ENCODE measurements around the gene CCDC12. TPM values are rescaled to one million over a fixed set of nuclear protein-coding genes. Genes with fewer than 3 reads are reported as not detected.

CCDC12 gene
- total and polyA plus RNA-seq, 2 of the 13 experiments (the other 11 are each of a cell fraction or from before 2014, with no cell fraction given) = 30.1 to 49.5 TPM

DNA sequence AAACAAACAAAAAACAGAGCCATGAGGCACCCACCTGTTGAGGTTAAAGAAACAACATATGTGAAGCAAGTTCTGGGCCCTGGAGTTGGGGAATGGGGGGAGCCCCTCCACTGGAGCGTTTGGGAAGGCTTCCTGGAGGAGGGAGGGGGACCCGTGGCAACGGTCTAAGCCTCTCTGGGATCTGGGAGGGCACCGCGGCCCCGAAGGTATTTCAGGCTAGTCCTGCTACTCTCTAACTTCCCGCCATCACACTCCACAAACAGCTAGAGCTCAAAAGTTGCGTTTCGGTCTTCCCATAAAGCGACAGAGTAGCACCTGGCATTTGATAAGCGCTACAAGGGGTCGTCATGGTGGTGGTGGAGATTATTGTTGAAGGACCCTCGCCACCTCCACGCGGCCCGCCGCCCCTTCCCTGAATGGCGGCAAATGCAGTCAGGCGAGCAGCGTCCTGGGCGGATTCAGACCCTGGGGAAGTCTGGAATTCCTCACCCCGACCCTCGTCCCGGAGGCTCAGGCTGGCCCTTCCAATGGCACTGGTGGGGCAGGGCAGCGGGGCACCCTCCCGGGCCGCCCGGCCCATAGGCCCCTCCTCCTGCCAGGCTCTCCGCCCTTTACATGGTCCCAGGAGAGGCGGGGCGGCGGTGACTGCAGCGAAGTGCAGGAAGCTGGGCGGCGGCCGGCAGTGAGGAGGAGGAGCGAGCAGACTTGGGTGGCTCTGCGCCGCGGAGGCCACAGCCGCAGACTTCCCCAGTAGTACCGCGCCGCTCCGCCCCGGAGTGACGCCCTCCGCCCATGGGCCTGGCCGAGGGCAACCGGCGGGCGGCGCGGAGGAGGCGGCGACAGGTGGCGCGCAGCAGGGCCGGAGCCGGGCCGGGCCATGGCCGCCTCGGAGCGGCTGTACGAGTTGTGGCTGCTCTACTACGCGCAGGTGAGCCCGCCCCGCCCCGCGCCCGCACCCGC is 2.7 kb upstream of the CCDC12 start, which contains the start of gene NBEAL2 (continued):
- TF ChIP-seq, protein P1, sequence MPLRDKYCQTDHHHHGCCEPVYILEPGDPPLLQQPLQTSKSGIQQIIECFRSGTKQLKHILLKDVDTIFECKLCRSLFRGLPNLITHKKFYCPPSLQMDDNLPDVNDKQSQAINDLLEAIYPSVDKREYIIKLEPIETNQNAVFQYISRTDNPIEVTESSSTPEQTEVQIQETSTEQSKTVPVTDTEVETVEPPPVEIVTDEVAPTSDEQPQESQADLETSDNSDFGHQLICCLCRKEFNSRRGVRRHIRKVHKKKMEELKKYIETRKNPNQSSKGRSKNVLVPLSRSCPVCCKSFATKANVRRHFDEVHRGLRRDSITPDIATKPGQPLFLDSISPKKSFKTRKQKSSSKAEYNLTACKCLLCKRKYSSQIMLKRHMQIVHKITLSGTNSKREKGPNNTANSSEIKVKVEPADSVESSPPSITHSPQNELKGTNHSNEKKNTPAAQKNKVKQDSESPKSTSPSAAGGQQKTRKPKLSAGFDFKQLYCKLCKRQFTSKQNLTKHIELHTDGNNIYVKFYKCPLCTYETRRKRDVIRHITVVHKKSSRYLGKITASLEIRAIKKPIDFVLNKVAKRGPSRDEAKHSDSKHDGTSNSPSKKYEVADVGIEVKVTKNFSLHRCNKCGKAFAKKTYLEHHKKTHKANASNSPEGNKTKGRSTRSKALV (CRISPR knock-in tag; IDR thresholded peaks at IDR 0.05) = no peak
- peak; percentile 62; the same call in 1 of the 2 replicates for TF ChIP-seq MEF2D (CRISPR knock-in tag; IDR thresholded peaks at IDR 0.05)
- peak; percentile 54; the same call in 1 of the 2 replicates for TF ChIP-seq ZNF788 (CRISPR knock-in tag; IDR thresholded peaks at IDR 0.05; ENCODE audit: borderline replicate concordance)
- no peak; the same call in 1 of the 2 replicates for TF ChIP-seq MTA1 (CRISPR knock-in tag; IDR thresholded peaks at IDR 0.05; ENCODE audit: borderline replicate concordance)
- 0 out of 2 replicates have a peak, but pooled peaks have one; percentile 67 for TF ChIP-seq ZNF451 (CRISPR knock-in tag; IDR thresholded peaks at IDR 0.05)
- TF ChIP-seq ZBTB3 (CRISPR knock-in tag; IDR thresholded peaks at IDR 0.05; ENCODE audit: borderline replicate concordance, low read depth) = no peak
- TF ChIP-seq, protein P2, sequence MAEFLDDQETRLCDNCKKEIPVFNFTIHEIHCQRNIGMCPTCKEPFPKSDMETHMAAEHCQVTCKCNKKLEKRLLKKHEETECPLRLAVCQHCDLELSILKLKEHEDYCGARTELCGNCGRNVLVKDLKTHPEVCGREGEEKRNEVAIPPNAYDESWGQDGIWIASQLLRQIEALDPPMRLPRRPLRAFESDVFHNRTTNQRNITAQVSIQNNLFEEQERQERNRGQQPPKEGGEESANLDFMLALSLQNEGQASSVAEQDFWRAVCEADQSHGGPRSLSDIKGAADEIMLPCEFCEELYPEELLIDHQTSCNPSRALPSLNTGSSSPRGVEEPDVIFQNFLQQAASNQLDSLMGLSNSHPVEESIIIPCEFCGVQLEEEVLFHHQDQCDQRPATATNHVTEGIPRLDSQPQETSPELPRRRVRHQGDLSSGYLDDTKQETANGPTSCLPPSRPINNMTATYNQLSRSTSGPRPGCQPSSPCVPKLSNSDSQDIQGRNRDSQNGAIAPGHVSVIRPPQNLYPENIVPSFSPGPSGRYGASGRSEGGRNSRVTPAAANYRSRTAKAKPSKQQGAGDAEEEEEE (CRISPR knock-in tag; IDR thresholded peaks at IDR 0.05; ENCODE audit: borderline replicate concordance) = no peak
- TF ChIP-seq, protein P3, sequence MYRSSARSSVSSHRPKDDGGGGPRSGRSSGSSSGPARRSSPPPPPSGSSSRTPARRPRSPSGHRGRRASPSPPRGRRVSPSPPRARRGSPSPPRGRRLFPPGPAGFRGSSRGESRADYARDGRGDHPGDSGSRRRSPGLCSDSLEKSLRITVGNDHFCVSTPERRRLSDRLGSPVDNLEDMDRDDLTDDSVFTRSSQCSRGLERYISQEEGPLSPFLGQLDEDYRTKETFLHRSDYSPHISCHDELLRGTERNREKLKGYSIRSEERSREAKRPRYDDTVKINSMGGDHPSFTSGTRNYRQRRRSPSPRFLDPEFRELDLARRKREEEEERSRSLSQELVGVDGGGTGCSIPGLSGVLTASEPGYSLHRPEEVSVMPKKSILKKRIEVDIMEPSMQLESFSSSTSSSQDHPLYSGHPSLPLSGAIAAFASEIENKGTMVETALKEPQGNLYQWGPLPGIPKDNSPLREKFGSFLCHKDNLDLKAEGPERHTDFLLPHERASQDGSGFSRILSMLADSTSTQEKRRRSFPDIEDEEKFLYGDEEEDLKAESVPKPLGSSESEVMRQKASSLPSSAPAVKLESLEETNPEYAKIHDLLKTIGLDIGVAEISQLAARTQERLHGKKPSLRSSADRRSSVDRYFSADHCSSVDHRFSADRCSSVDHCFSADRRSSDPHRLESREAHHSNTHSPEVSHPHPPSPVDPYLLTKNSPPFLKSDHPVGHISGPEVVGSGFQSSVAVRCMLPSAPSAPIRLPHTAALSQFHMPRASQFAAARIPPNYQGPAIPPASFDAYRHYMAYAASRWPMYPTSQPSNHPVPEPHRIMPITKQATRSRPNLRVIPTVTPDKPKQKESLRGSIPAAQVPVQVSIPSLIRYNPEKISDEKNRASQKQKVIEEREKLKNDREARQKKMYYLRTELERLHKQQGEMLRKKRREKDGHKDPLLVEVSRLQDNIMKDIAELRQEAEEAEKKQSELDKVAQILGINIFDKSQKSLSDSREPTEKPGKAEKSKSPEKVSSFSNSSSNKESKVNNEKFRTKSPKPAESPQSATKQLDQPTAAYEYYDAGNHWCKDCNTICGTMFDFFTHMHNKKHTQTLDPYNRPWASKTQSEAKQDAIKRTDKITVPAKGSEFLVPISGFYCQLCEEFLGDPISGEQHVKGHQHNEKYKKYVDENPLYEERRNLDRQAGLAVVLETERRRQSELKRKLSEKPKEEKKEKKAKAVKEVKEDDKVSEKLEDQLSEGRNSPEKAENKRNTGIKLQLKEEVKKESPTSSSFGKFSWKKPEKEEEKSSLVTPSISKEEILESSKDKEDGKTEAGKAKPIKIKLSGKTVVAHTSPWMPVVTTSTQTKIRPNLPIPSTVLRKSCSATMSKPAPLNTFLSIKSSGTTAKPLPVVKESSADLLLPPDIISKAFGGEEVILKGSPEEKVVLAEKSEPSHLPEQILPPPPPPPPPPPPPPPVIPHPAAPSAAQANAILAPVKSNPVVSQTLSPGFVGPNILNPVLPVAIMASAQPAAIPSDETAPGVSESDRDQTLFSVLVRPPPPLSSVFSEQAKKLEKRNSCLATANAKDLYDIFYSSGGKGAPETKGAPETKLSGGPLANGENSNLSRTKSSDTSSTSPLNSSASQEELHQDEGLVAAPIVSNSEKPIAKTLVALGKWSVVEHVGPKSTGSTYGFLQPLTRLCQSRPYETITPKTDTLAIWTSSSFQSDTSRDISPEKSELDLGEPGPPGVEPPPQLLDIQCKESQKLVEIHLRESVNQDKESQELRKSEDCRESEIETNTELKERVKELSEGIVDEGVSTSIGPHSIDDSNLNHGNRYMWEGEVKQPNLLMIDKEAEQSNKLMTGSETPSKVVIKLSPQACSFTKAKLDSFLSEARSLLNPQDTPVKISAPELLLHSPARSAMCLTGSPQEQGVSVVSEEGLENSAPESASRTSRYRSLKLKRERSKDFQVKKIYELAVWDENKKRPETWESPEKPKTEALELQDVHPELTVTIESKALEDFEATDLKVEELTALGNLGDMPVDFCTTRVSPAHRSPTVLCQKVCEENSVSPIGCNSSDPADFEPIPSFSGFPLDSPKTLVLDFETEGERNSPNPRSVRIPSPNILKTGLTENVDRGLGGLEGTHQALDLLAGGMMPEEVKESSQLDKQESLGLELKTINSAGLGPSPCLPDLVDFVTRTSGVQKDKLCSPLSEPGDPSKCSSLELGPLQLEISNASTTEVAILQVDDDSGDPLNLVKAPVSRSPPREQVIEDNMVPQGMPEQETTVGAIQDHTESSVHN (CRISPR knock-in tag; IDR thresholded peaks at IDR 0.05) = no peak
- no peak for TF ChIP-seq MATR3 (CRISPR knock-in tag; IDR thresholded peaks at IDR 0.05)
- no peak for TF ChIP-seq ZSCAN29 (CRISPR knock-in tag; conservative IDR thresholded peaks at IDR 0.05)
- TF ChIP-seq, protein P4, sequence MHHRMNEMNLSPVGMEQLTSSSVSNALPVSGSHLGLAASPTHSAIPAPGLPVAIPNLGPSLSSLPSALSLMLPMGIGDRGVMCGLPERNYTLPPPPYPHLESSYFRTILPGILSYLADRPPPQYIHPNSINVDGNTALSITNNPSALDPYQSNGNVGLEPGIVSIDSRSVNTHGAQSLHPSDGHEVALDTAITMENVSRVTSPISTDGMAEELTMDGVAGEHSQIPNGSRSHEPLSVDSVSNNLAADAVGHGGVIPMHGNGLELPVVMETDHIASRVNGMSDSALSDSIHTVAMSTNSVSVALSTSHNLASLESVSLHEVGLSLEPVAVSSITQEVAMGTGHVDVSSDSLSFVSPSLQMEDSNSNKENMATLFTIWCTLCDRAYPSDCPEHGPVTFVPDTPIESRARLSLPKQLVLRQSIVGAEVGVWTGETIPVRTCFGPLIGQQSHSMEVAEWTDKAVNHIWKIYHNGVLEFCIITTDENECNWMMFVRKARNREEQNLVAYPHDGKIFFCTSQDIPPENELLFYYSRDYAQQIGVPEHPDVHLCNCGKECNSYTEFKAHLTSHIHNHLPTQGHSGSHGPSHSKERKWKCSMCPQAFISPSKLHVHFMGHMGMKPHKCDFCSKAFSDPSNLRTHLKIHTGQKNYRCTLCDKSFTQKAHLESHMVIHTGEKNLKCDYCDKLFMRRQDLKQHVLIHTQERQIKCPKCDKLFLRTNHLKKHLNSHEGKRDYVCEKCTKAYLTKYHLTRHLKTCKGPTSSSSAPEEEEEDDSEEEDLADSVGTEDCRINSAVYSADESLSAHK (CRISPR knock-in tag; IDR thresholded peaks at IDR 0.05; ENCODE audit: borderline replicate concordance) = no peak
- TF ChIP-seq BRCA1 (CRISPR knock-in tag; IDR thresholded peaks at IDR 0.05) = no peak
- peak; percentile 30; the same call in 1 of the 2 replicates for TF ChIP-seq SOX5 (CRISPR knock-in tag; IDR thresholded peaks at IDR 0.05; ENCODE audit: borderline replicate concordance)
